ENCODE data around the gene STOX2.

- TF ChIP-seq POLR2A (IDR thresholded peaks at IDR 0.05) (no peak), POLR2AphosphoS5 (IDR thresholded peaks at IDR 0.05) (no peak), CTCF (IDR thresholded peaks at IDR 0.05 in 8 of 11, conservative IDR thresholded peaks at IDR 0.05 in 3 of 11) (no peak)
These were observed 102.8 kb downstream of the STOX2 start for GRCh38 chr4:184007891-184008290.
